Activated T-cell treated with anti-CD3 and anti-CD28 coated beads, Interleukin-2, amount 50 U/mL, for 72 hours (primary cell): ENCODE measurements around the gene SERPINE1. TPM values are rescaled to one million over a fixed set of nuclear protein-coding genes. Genes with fewer than 3 reads are reported as not detected.
A peak's percentile ranks its signal among the peaks of the same experiment; 100 is the strongest.

Source experiments
- ATAC-seq, 2 donors: fragments of 150-1000 bp; cut with Tn5 transposase; replicated peaks in 1 of 2; 2 replicates each; pipeline ENCODE4 v1.10.0; 2021; ENCODE audit warnings: moderate library complexity in 2 of 2, mild to moderate bottlenecking in 1 of 2
- DNase-seq, 2 donors: peaks; one replicate each; pipeline ENCODE4 v3.0.0; 2021 to 2022; ENCODE audit warnings: mixed read lengths in 1 of 2
- H3K27ac Mint-ChIP-seq: one replicate; pipeline ENCODE4 v1.8.0; 2022; ENCODE audit warnings: mild to moderate bottlenecking, moderate library complexity, mixed read lengths
- H3K27me3 Mint-ChIP-seq: one replicate; pipeline ENCODE4 v1.8.0; 2022; ENCODE audit warnings: low read depth, mixed read lengths
- H3K36me3 Mint-ChIP-seq, 2 donors: one replicate each; pipeline ENCODE4 v1.8.0; 2022; ENCODE audit warnings: mixed read lengths in 2 of 2, mild to moderate bottlenecking in 1 of 2; ENCODE audit not compliant: insufficient read depth in 2 of 2
- H3K4me1 Mint-ChIP-seq: one replicate; pipeline ENCODE4 v1.8.0; 2022; ENCODE audit warnings: low read depth, mixed read lengths
- H3K4me3 Mint-ChIP-seq, 2 donors: one replicate each; pipeline ENCODE4 v1.8.0; 2022; ENCODE audit warnings: mild to moderate bottlenecking in 2 of 2, mixed read lengths in 2 of 2, moderate library complexity in 2 of 2
- H3K9me3 Mint-ChIP-seq, 2 donors: one replicate each; pipeline ENCODE4 v1.8.0; 2022; ENCODE audit warnings: mixed read lengths in 2 of 2
- total RNA-seq, 2 donors: library from RNA; stranded (reverse); gene quantifications; one replicate each; pipeline ENCODE4 v1.2.3, GENCODE V29; 2022

Gene SERPINE1
- total RNA-seq, 2 donors from 2014 or later = 0.14 TPM; not detected in 1

- DNase-seq (no peak), ATAC-seq (no peak)
- Mint-ChIP-seq H3K4me1 (peaks cover 43% of the 10 kb centered on the region), H3K27ac (no peak overlapping the region), H3K4me3 (no peak overlapping the region), H3K9me3 (no peaks in the 10 kb centered on the region), H3K36me3 (no peaks in the 10 kb centered on the region), H3K27me3 (peaks cover 36% of the 10 kb centered on the region)
Observed at GRCh38 chr7:101133621-101134398, 6.9 kb downstream of the SERPINE1 start.

- Mint-ChIP-seq H3K36me3 (no peaks in the 10 kb centered on the region), H3K4me1 (peaks cover 49% of the 10 kb centered on the region), H3K27me3 (peaks cover 36% of the 10 kb centered on the region), H3K27ac (no peak overlapping the region), H3K9me3 (no peaks in the 10 kb centered on the region), H3K4me3 (peak overlapping the region in 1 of 2 donors; percentile 21)
- DNase-seq (no peak), ATAC-seq (no peak)
Observed at GRCh38 chr7:101134399-101134980, 7.6 kb downstream of the SERPINE1 start.

- H3K36me3 Mint-ChIP-seq = no peaks in the 10 kb centered on the region
- DNase-seq (no peak), ATAC-seq (no peak)
- no peaks in the 10 kb centered on the region for H3K9me3 Mint-ChIP-seq
- H3K4me3 Mint-ChIP-seq = peak overlapping the region; percentile 52 to 80
- H3K4me1 Mint-ChIP-seq = peaks cover 71% of the 10 kb centered on the region
- no peak overlapping the region for H3K27ac Mint-ChIP-seq
- peaks cover 25% of the 10 kb centered on the region for H3K27me3 Mint-ChIP-seq
Observed at GRCh38 chr7:101137651-101138212, 10.8 kb downstream of the SERPINE1 start.

- Mint-ChIP-seq H3K4me1 (peaks cover 74% of the 10 kb centered on the region), H3K9me3 (no peaks in the 10 kb centered on the region), H3K4me3 (peak overlapping the region; percentile 52 to 80), H3K36me3 (no peaks in the 10 kb centered on the region), H3K27me3 (peaks cover 25% of the 10 kb centered on the region), H3K27ac (peak overlapping the region; percentile 22)
- DNase-seq = peak; percentile 85 to 88
- ATAC-seq = peak; percentile 97 to 98
Observed at GRCh38 chr7:101138213-101138870, 11.4 kb downstream of the SERPINE1 start.

- H3K9me3 Mint-ChIP-seq = no peaks in the 10 kb centered on the region
- ATAC-seq (no peak), DNase-seq (no peak)
- H3K4me3 Mint-ChIP-seq = no peak overlapping the region
- no peak overlapping the region for H3K27ac Mint-ChIP-seq
- peaks cover 9% of the 10 kb centered on the region for H3K27me3 Mint-ChIP-seq
- H3K4me1 Mint-ChIP-seq = peaks cover 63% of the 10 kb centered on the region
- H3K36me3 Mint-ChIP-seq = no peaks in the 10 kb centered on the region
Observed at GRCh38 chr7:101140339-101140699, 13.4 kb downstream of the SERPINE1 start.

- Mint-ChIP-seq H3K27ac (no peak overlapping the region), H3K4me1 (peaks cover 63% of the 10 kb centered on the region), H3K4me3 (peak overlapping the region; percentile 34 to 36), H3K9me3 (no peaks in the 10 kb centered on the region), H3K36me3 (no peaks in the 10 kb centered on the region), H3K27me3 (peaks cover 7% of the 10 kb centered on the region)
- DNase-seq (no peak), ATAC-seq (no peak)
Observed at GRCh38 chr7:101140746-101141382, 14.0 kb downstream of the SERPINE1 start.

GRCh38 chr7:101151908-101152651, 25.2 kb downstream of the SERPINE1 start:
- H3K27me3 Mint-ChIP-seq = peaks cover 11% of the 10 kb centered on the region
- H3K4me3 Mint-ChIP-seq = no peak overlapping the region
- DNase-seq (no peak), ATAC-seq (no peak)
- H3K9me3 Mint-ChIP-seq = no peaks in the 10 kb centered on the region
- peaks cover 14% of the 10 kb centered on the region for H3K4me1 Mint-ChIP-seq
- no peak overlapping the region for H3K27ac Mint-ChIP-seq
- no peaks in the 10 kb centered on the region for H3K36me3 Mint-ChIP-seq

GRCh38 chr7:101153969-101154692, 27.2 kb downstream of the SERPINE1 start, which contains the start of gene AP1S1:
AP1S1 (plus strand) TSS chr7:101154476; CDS start chr7:101154515, 39 bp downstream.
- Mint-ChIP-seq H3K9me3 (no peaks in the 10 kb centered on the region), H3K4me3 (peak within 1 kb of the TSS; percentile 72 to 79), H3K27me3 (peaks cover 8% of the 10 kb centered on the region), H3K27ac (peak within 1 kb of the TSS; percentile 39), H3K36me3 (no peaks in the 10 kb centered on the region), H3K4me1 (peaks cover 19% of the 10 kb centered on the region)
- DNase-seq (peak; percentile 89 to 90), ATAC-seq (peak; percentile 90 to 93)

GRCh38 chr7:101154693-101155102, 27.8 kb downstream of the SERPINE1 start:
- ATAC-seq = peak; percentile 31 to 38
- peaks cover 3% of the 10 kb centered on the region for H3K27me3 Mint-ChIP-seq
- H3K27ac Mint-ChIP-seq = no peak overlapping the region
- H3K9me3 Mint-ChIP-seq = no peaks in the 10 kb centered on the region
- H3K36me3 Mint-ChIP-seq = no peaks in the 10 kb centered on the region
- H3K4me1 Mint-ChIP-seq = peaks cover 19% of the 10 kb centered on the region
- H3K4me3 Mint-ChIP-seq = peak overlapping the region; percentile 72 to 79
- no peak for DNase-seq

GRCh38 chr7:101155303-101155702, 28.4 kb downstream of the SERPINE1 start:
- H3K27ac Mint-ChIP-seq = no peak overlapping the region
- no peaks in the 10 kb centered on the region for H3K27me3 Mint-ChIP-seq
- no peak for DNase-seq
- no peak for ATAC-seq
- peak overlapping the region; percentile 72 to 79 for H3K4me3 Mint-ChIP-seq
- no peaks in the 10 kb centered on the region for H3K9me3 Mint-ChIP-seq
- H3K36me3 Mint-ChIP-seq = no peaks in the 10 kb centered on the region
- peaks cover 19% of the 10 kb centered on the region for H3K4me1 Mint-ChIP-seq

- H3K9me3 Mint-ChIP-seq = no peaks in the 10 kb centered on the region
- DNase-seq = no peak
- no peak for ATAC-seq
- H3K36me3 Mint-ChIP-seq = no peaks in the 10 kb centered on the region
- H3K4me1 Mint-ChIP-seq = peaks cover 19% of the 10 kb centered on the region
- H3K27me3 Mint-ChIP-seq = no peaks in the 10 kb centered on the region
- no peak overlapping the region for H3K4me3 Mint-ChIP-seq
- no peak overlapping the region for H3K27ac Mint-ChIP-seq
Observed at GRCh38 chr7:101156277-101156676, 29.4 kb downstream of the SERPINE1 start.
